ENCODE measurements around the gene PREX1. TPM values are rescaled to one million over a fixed set of nuclear protein-coding genes. Genes with fewer than 3 reads are reported as not detected.

Gene PREX1
- total RNA-seq, 1 donor from 2014 or later = 78.2 TPM

GRCh38 chr20:48803176-48804053, 24.4 kb downstream of the PREX1 start:
- TF ChIP-seq, protein P1, sequence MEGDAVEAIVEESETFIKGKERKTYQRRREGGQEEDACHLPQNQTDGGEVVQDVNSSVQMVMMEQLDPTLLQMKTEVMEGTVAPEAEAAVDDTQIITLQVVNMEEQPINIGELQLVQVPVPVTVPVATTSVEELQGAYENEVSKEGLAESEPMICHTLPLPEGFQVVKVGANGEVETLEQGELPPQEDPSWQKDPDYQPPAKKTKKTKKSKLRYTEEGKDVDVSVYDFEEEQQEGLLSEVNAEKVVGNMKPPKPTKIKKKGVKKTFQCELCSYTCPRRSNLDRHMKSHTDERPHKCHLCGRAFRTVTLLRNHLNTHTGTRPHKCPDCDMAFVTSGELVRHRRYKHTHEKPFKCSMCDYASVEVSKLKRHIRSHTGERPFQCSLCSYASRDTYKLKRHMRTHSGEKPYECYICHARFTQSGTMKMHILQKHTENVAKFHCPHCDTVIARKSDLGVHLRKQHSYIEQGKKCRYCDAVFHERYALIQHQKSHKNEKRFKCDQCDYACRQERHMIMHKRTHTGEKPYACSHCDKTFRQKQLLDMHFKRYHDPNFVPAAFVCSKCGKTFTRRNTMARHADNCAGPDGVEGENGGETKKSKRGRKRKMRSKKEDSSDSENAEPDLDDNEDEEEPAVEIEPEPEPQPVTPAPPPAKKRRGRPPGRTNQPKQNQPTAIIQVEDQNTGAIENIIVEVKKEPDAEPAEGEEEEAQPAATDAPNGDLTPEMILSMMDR (IDR thresholded peaks at IDR 0.05) = no peak
- peaks cover 49% of the 10 kb centered on the region for H3K4me1 ChIP-seq
- no peak overlapping the region for H3K27ac ChIP-seq
- ATAC-seq (no peak), DNase-seq (no peak)
- H3K36me3 ChIP-seq = no peaks in the 10 kb centered on the region
- peaks cover 7% of the 10 kb centered on the region for H3K9me3 ChIP-seq
- intact Hi-C loops (cut with DNase I) = no loop called here
- no peak overlapping the region for H3K4me3 ChIP-seq
- H3K27me3 ChIP-seq (ENCODE audit: low read depth) = peaks cover 24% of the 10 kb centered on the region

DNA sequence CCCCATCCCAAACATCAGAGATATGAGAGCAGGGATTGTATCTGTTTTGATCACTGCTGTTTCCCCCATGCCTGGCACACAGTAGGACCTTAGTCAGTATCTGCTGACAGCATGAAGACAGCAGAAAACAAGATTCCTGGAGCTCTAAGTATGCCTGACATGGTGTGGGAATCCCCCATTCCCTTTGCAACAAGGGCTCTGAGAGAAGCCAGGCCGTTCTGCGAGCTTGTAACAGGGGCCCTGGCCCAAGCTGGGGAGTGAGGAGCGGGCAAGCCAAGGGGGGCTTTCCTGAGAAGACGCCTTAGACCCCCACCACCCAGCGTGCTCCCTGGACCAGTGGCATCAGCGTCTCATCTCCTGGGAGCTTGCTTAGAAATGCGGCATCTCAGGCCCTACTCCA, 25.2 kb downstream of the PREX1 start:
- intact Hi-C loops (cut with DNase I) = no loop called here
- H3K4me3 ChIP-seq = no peak overlapping the region
- H3K4me1 ChIP-seq = peaks cover 52% of the 10 kb centered on the region
- no peak overlapping the region for H3K27ac ChIP-seq
- H3K36me3 ChIP-seq = no peaks in the 10 kb centered on the region
- H3K9me3 ChIP-seq = peaks cover 7% of the 10 kb centered on the region
- ATAC-seq = no peak
- H3K27me3 ChIP-seq (ENCODE audit: low read depth) = peaks cover 16% of the 10 kb centered on the region
- TF ChIP-seq, protein P1 (IDR thresholded peaks at IDR 0.05) = no peak
- no peak for DNase-seq

DNA sequence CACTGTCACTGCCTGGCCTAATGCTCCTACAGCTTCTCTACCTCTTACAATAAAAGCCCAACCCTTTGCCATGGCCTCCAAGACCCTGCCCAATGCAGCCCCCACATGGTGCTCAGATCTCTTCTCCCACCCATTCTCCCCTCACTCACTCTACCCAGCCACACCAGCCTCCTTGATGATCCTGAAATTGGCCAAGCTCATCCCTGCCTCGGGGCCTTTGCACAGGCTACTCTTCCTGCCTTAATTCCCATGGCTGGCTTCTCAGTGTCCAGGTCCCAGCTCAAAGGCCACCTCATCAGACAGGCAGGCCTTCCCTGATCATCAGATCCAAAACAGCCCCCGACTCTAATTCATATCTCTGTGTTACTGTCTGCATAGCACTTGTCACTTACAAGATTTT, 25.6 kb downstream of the PREX1 start:
- ATAC-seq = no peak
- Histone ChIP-seq H3K4me3 (no peak overlapping the region), H3K27me3 (ENCODE audit: low read depth) (peaks cover 12% of the 10 kb centered on the region), H3K9me3 (peaks cover 4% of the 10 kb centered on the region), H3K27ac (no peak overlapping the region), H3K4me1 (peaks cover 54% of the 10 kb centered on the region), H3K36me3 (no peaks in the 10 kb centered on the region)
- TF ChIP-seq, protein P1 (IDR thresholded peaks at IDR 0.05) = no peak
- intact Hi-C loops (cut with DNase I) = no loop called here
- DNase-seq = no peak

GRCh38 chr20:48801197-48801596, 26.6 kb downstream of the PREX1 start:
- Histone ChIP-seq H3K27me3 (ENCODE audit: low read depth) (peaks cover 6% of the 10 kb centered on the region), H3K4me1 (peaks cover 58% of the 10 kb centered on the region), H3K36me3 (no peaks in the 10 kb centered on the region), H3K4me3 (no peak overlapping the region), H3K9me3 (no peaks in the 10 kb centered on the region), H3K27ac (no peak overlapping the region)
- intact Hi-C loops (cut with DNase I) = no loop called here
- TF ChIP-seq, protein P1 (IDR thresholded peaks at IDR 0.05) = no peak
- ATAC-seq (no peak), DNase-seq (no peak)

- intact Hi-C loops (cut with DNase I) = no loop called here
- ATAC-seq = no peak
- no peak overlapping the region for H3K4me3 ChIP-seq
- TF ChIP-seq, protein P1 (IDR thresholded peaks at IDR 0.05) = no peak
- no peaks in the 10 kb centered on the region for H3K9me3 ChIP-seq
- peaks cover 53% of the 10 kb centered on the region for H3K4me1 ChIP-seq
- peaks cover 3% of the 10 kb centered on the region for H3K27me3 ChIP-seq (ENCODE audit: low read depth)
- no peaks in the 10 kb centered on the region for H3K36me3 ChIP-seq
- DNase-seq = no peak
- no peak overlapping the region for H3K27ac ChIP-seq
Measured at GRCh38 chr20:48800177-48800576, 27.6 kb downstream of the PREX1 start.

All from lower lobe of right lung (tissue), 2 donors.